ENCODE data around the gene BRD9.

- TF ChIP-seq POLR2AphosphoS5 (IDR thresholded peaks at IDR 0.05; ENCODE audit: insufficient read depth in 1 of 2, low read depth in 1 of 2) (no peak), POLR2A (IDR thresholded peaks at IDR 0.05) (no peak)
- TF ChIP-seq, protein P1, sequence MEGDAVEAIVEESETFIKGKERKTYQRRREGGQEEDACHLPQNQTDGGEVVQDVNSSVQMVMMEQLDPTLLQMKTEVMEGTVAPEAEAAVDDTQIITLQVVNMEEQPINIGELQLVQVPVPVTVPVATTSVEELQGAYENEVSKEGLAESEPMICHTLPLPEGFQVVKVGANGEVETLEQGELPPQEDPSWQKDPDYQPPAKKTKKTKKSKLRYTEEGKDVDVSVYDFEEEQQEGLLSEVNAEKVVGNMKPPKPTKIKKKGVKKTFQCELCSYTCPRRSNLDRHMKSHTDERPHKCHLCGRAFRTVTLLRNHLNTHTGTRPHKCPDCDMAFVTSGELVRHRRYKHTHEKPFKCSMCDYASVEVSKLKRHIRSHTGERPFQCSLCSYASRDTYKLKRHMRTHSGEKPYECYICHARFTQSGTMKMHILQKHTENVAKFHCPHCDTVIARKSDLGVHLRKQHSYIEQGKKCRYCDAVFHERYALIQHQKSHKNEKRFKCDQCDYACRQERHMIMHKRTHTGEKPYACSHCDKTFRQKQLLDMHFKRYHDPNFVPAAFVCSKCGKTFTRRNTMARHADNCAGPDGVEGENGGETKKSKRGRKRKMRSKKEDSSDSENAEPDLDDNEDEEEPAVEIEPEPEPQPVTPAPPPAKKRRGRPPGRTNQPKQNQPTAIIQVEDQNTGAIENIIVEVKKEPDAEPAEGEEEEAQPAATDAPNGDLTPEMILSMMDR (IDR thresholded peaks at IDR 0.05), result no peak
Observed at GRCh38 chr5:893137-893506, 521 bp upstream of the BRD9 start.

Data from vagina (tissue), 2 donors.